ENCODE results near the gene KIF18B.

Gene KIF18B

GRCh38 chr17:44919411-44919810 is 28.2 kb downstream of the KIF18B start:
- 88% methylated on average over 2 of the region's 2 CpGs for WGBS (ENCODE audit: insufficient coverage)
- no peaks in the 10 kb centered on the region for H3K9me3 ChIP-seq (ENCODE audit: control extremely low read depth in 1 of 5, control insufficient read depth in 4 of 5, insufficient read depth in 2 of 5, low read depth in 1 of 5, low read length in 4 of 5)
- H3K36me3 ChIP-seq (ENCODE audit: control insufficient read depth in 4 of 4, insufficient read depth in 4 of 4, low read length in 3 of 4): no peaks in the 10 kb centered on the region
- no peak overlapping the region for H3K4me3 ChIP-seq (ENCODE audit: control insufficient read depth in 1 of 7, extremely low read depth in 1 of 7, insufficient read depth in 4 of 7, low read depth in 2 of 7, low read length in 6 of 7)
- peaks cover 0 to 28% (median 10%) of the 10 kb centered on the region in 5 experiments for H3K27me3 ChIP-seq (replicated peaks in 2 of 5; ENCODE audit: control insufficient read depth in 4 of 5, insufficient read depth in 5 of 5, low read length in 4 of 5)
- no peaks in the 10 kb centered on the region for H3K4me1 ChIP-seq (ENCODE audit: control extremely low read depth in 1 of 4, control insufficient read depth in 4 of 4, insufficient read depth in 4 of 4, low read length in 3 of 4)
- CTCF ChIA-PET: interaction anchor here (0.7 to 13.3 kb wide), 17 partner anchors 9 to 179 kb away, joined by 3 to 162 read pairs (median 4); a partner anchor contains a TSS
- DNase-seq: no peak
- POLR2A ChIA-PET: interaction anchor here (0.6 kb wide), 1 partner anchor 103 kb away, joined by 3 read pairs; no protein-coding TSS in a partner anchor
- no peak overlapping the region for H3K27ac ChIP-seq (ENCODE audit: insufficient read depth in 1 of 2, low read depth in 1 of 2, low read length in 2 of 2, poor library complexity in 1 of 2, severe bottlenecking in 2 of 2)

- no peak overlapping the region for H3K27ac ChIP-seq (ENCODE audit: insufficient read depth in 1 of 2, low read depth in 1 of 2, low read length in 2 of 2, poor library complexity in 1 of 2, severe bottlenecking in 2 of 2)
- CTCF ChIA-PET: interaction anchor here (0.7 to 13.3 kb wide), 9 partner anchors 9 to 181 kb away, joined by 3 to 162 read pairs (median 6); no protein-coding TSS in a partner anchor
- DNase-seq: no peak
- no peaks in the 10 kb centered on the region for H3K36me3 ChIP-seq (ENCODE audit: control insufficient read depth in 4 of 4, insufficient read depth in 4 of 4, low read length in 3 of 4)
- H3K27me3 ChIP-seq (replicated peaks in 2 of 5; ENCODE audit: control insufficient read depth in 4 of 5, insufficient read depth in 5 of 5, low read length in 4 of 5): peaks cover 0 to 36% (median 17%) of the 10 kb centered on the region in 5 experiments
- H3K4me3 ChIP-seq (ENCODE audit: control insufficient read depth in 1 of 7, extremely low read depth in 1 of 7, insufficient read depth in 4 of 7, low read depth in 2 of 7, low read length in 6 of 7): no peak overlapping the region
- H3K4me1 ChIP-seq (ENCODE audit: control extremely low read depth in 1 of 4, control insufficient read depth in 4 of 4, insufficient read depth in 4 of 4, low read length in 3 of 4): no peaks in the 10 kb centered on the region
- no peaks in the 10 kb centered on the region for H3K9me3 ChIP-seq (ENCODE audit: control extremely low read depth in 1 of 5, control insufficient read depth in 4 of 5, insufficient read depth in 2 of 5, low read depth in 1 of 5, low read length in 4 of 5)
- POLR2A ChIA-PET: no interaction called here
- 100% methylated on average over 1 of the region's 2 CpGs for WGBS (ENCODE audit: insufficient coverage)
These were observed 29.6 kb downstream of the KIF18B start for GRCh38 chr17:44918006-44918405.

- H3K27ac ChIP-seq (ENCODE audit: insufficient read depth in 1 of 2, low read depth in 1 of 2, low read length in 2 of 2, poor library complexity in 1 of 2, severe bottlenecking in 2 of 2): no peak overlapping the region
- no peaks in the 10 kb centered on the region for H3K36me3 ChIP-seq (ENCODE audit: control insufficient read depth in 4 of 4, insufficient read depth in 4 of 4, low read length in 3 of 4)
- H3K27me3 ChIP-seq (replicated peaks in 2 of 5; ENCODE audit: control insufficient read depth in 4 of 5, insufficient read depth in 5 of 5, low read length in 4 of 5): peaks cover 0 to 42% (median 20%) of the 10 kb centered on the region in 5 experiments
- ChIA-PET CTCF (interaction anchor here (1.1 to 13.3 kb wide), 7 partner anchors 8 to 181 kb away, joined by 3 to 162 read pairs (median 6); no protein-coding TSS in a partner anchor), POLR2A (no interaction called here)
- no peak for DNase-seq
- no peaks in the 10 kb centered on the region for H3K9me3 ChIP-seq (ENCODE audit: control extremely low read depth in 1 of 5, control insufficient read depth in 4 of 5, insufficient read depth in 2 of 5, low read depth in 1 of 5, low read length in 4 of 5)
- 97% methylated on average over 6 of the region's 6 CpGs for WGBS (ENCODE audit: insufficient coverage)
- no peak overlapping the region for H3K4me3 ChIP-seq (ENCODE audit: control insufficient read depth in 1 of 7, extremely low read depth in 1 of 7, insufficient read depth in 4 of 7, low read depth in 2 of 7, low read length in 6 of 7)
- H3K4me1 ChIP-seq (ENCODE audit: control extremely low read depth in 1 of 4, control insufficient read depth in 4 of 4, insufficient read depth in 4 of 4, low read length in 3 of 4): no peaks in the 10 kb centered on the region
These were observed 30.1 kb downstream of the KIF18B start for GRCh38 chr17:44917456-44917855.

- POLR2A ChIA-PET: no interaction called here
- H3K4me1 ChIP-seq (ENCODE audit: control extremely low read depth in 1 of 4, control insufficient read depth in 4 of 4, insufficient read depth in 4 of 4, low read length in 3 of 4): peaks cover 0 to under 1% (median 0%) of the 10 kb centered on the region in 4 experiments
- H3K9me3 ChIP-seq (ENCODE audit: control extremely low read depth in 1 of 5, control insufficient read depth in 4 of 5, insufficient read depth in 2 of 5, low read depth in 1 of 5, low read length in 4 of 5): no peaks in the 10 kb centered on the region
- H3K36me3 ChIP-seq (ENCODE audit: control insufficient read depth in 4 of 4, insufficient read depth in 4 of 4, low read length in 3 of 4): no peaks in the 10 kb centered on the region
- WGBS (ENCODE audit: insufficient coverage): 92% methylated on average over 7 of the region's 10 CpGs
- DNase-seq: no peak
- H3K27ac ChIP-seq (ENCODE audit: insufficient read depth in 1 of 2, low read depth in 1 of 2, low read length in 2 of 2, poor library complexity in 1 of 2, severe bottlenecking in 2 of 2): no peak overlapping the region
- H3K4me3 ChIP-seq (ENCODE audit: control insufficient read depth in 1 of 7, extremely low read depth in 1 of 7, insufficient read depth in 4 of 7, low read depth in 2 of 7, low read length in 6 of 7): no peak overlapping the region
- H3K27me3 ChIP-seq (replicated peaks in 2 of 5; ENCODE audit: control insufficient read depth in 4 of 5, insufficient read depth in 5 of 5, low read length in 4 of 5): peaks cover 0 to 42% (median 25%) of the 10 kb centered on the region in 5 experiments
- CTCF ChIA-PET: interaction anchor here (2.2 to 13.3 kb wide), 3 partner anchors 16 to 182 kb away, joined by 6 to 162 read pairs (median 26); no protein-coding TSS in a partner anchor
These were observed 30.8 kb downstream of the KIF18B start for GRCh38 chr17:44916781-44917241.

- WGBS (ENCODE audit: insufficient coverage): 100% methylated on average over 7 of the region's 11 CpGs
- H3K9me3 ChIP-seq (ENCODE audit: control extremely low read depth in 1 of 5, control insufficient read depth in 4 of 5, insufficient read depth in 2 of 5, low read depth in 1 of 5, low read length in 4 of 5): no peaks in the 10 kb centered on the region
- POLR2A ChIA-PET: no interaction called here
- no peak overlapping the region for H3K27ac ChIP-seq (ENCODE audit: insufficient read depth in 1 of 2, low read depth in 1 of 2, low read length in 2 of 2, poor library complexity in 1 of 2, severe bottlenecking in 2 of 2)
- CTCF ChIA-PET: interaction anchor here (1.2 to 13.3 kb wide), 3 partner anchors 11 to 105 kb away, joined by 3 to 162 read pairs (median 4); no protein-coding TSS in a partner anchor
- H3K27me3 ChIP-seq (replicated peaks in 2 of 5; ENCODE audit: control insufficient read depth in 4 of 5, insufficient read depth in 5 of 5, low read length in 4 of 5): peaks cover 0 to 44% (median 28%) of the 10 kb centered on the region in 5 experiments
- no peak overlapping the region for H3K4me3 ChIP-seq (ENCODE audit: control insufficient read depth in 1 of 7, extremely low read depth in 1 of 7, insufficient read depth in 4 of 7, low read depth in 2 of 7, low read length in 6 of 7)
- DNase-seq: no peak
- no peaks in the 10 kb centered on the region for H3K36me3 ChIP-seq (ENCODE audit: control insufficient read depth in 4 of 4, insufficient read depth in 4 of 4, low read length in 3 of 4)
- H3K4me1 ChIP-seq (ENCODE audit: control extremely low read depth in 1 of 4, control insufficient read depth in 4 of 4, insufficient read depth in 4 of 4, low read length in 3 of 4): peaks cover 0 to 7% (median 6%) of the 10 kb centered on the region in 4 experiments
These were observed 31.5 kb downstream of the KIF18B start for GRCh38 chr17:44915862-44916780.

- ChIA-PET CTCF (interaction anchor here (1.2 to 13.3 kb wide), 3 partner anchors 12 to 106 kb away, joined by 3 to 162 read pairs (median 4); no protein-coding TSS in a partner anchor), POLR2A (no interaction called here)
These were observed 32.2 kb downstream of the KIF18B start, which contains the start of gene GFAP for GRCh38 chr17:44915321-44915726. GFAP (minus strand) TSS chr17:44915500; CDS start chr17:44915486, 14 bp downstream.

More at GRCh38 chr17:44915321-44915726, 32.2 kb downstream of the KIF18B start, which contains the start of gene GFAP:
- H3K4me1 ChIP-seq (ENCODE audit: control extremely low read depth in 1 of 4, control insufficient read depth in 4 of 4, insufficient read depth in 4 of 4, low read length in 3 of 4): peaks cover 0 to 10% (median 7%) of the 10 kb centered on the region in 4 experiments
- no peaks in the 10 kb centered on the region for H3K9me3 ChIP-seq (ENCODE audit: control extremely low read depth in 1 of 5, control insufficient read depth in 4 of 5, insufficient read depth in 2 of 5, low read depth in 1 of 5, low read length in 4 of 5)
- no peak within 1 kb of the TSS for H3K27ac ChIP-seq (ENCODE audit: insufficient read depth in 1 of 2, low read depth in 1 of 2, low read length in 2 of 2, poor library complexity in 1 of 2, severe bottlenecking in 2 of 2)
- peaks cover 0 to 44% (median 22%) of the 10 kb centered on the region in 5 experiments for H3K27me3 ChIP-seq (replicated peaks in 2 of 5; ENCODE audit: control insufficient read depth in 4 of 5, insufficient read depth in 5 of 5, low read length in 4 of 5)
- no peaks in the 10 kb centered on the region for H3K36me3 ChIP-seq (ENCODE audit: control insufficient read depth in 4 of 4, insufficient read depth in 4 of 4, low read length in 3 of 4)
- WGBS (ENCODE audit: insufficient coverage): 92% methylated on average over 15 of the region's 17 CpGs
- no peak for DNase-seq
- H3K4me3 ChIP-seq (ENCODE audit: control insufficient read depth in 1 of 7, extremely low read depth in 1 of 7, insufficient read depth in 4 of 7, low read depth in 2 of 7, low read length in 6 of 7): no peak within 1 kb of the TSS

Measured in common myeloid progenitor, CD34-positive (primary cell).